ENCODE measurements around the gene CARD10.

DNA sequence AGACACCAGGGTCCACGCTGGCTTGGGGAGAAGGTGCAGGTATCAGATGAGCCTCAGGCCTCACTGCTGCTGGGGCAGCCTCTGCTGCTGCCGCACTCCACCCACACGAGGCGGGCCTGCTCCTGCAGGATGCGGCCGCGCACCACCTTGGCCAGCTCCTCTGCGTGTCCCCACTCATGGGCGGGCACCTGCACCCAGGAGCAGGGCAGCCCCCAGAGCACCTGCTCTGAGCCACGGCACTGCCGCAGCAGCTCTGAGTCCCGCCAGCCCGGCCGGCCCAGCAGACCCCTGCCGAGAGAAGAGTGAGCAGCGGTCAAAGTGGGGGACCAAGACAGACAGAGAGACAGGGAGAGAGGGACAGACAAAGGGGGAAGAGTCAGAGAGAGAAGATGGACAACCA, 28.1 kb downstream of the CARD10 start:
- TF ChIP-seq, protein P1, sequence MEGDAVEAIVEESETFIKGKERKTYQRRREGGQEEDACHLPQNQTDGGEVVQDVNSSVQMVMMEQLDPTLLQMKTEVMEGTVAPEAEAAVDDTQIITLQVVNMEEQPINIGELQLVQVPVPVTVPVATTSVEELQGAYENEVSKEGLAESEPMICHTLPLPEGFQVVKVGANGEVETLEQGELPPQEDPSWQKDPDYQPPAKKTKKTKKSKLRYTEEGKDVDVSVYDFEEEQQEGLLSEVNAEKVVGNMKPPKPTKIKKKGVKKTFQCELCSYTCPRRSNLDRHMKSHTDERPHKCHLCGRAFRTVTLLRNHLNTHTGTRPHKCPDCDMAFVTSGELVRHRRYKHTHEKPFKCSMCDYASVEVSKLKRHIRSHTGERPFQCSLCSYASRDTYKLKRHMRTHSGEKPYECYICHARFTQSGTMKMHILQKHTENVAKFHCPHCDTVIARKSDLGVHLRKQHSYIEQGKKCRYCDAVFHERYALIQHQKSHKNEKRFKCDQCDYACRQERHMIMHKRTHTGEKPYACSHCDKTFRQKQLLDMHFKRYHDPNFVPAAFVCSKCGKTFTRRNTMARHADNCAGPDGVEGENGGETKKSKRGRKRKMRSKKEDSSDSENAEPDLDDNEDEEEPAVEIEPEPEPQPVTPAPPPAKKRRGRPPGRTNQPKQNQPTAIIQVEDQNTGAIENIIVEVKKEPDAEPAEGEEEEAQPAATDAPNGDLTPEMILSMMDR (IDR thresholded peaks at IDR 0.05 in 4 of 5, conservative IDR thresholded peaks at IDR 0.05 in 1 of 5): no peak
- TF ChIP-seq POLR2A (IDR thresholded peaks at IDR 0.05): no peak
